DOHH2 (cell line): ENCODE data around the gene CASP9.
"Not testable (repeated sequence)": the region's sequence is repeated elsewhere in the genome, so short reads cannot be mapped to it uniquely, and the experiment has no call there.

Experiments used
- H3F3A ChIP-seq: fragments of 200-600 bp; sonication (generic), shearing (Covaris generic); 2 replicates; pipeline ENCODE4 v1.6.0; 2016; ENCODE audit warnings: antibody characterized with exemption, mild to moderate bottlenecking; ENCODE audit not compliant: control insufficient read depth, insufficient read depth
- H3K27ac ChIP-seq: fragments of 200-600 bp; sonication (generic); 2 replicates; pipeline ENCODE4 v1.5.1; 2014; ENCODE audit warnings: low read depth, mild to moderate bottlenecking, low read length, moderate library complexity
- H3K27me3 ChIP-seq: fragments of 200-600 bp; sonication (generic); 2 replicates; pipeline ENCODE4 v1.6.1; 2014; ENCODE audit warnings: mild to moderate bottlenecking, low read length, mixed read lengths; ENCODE audit not compliant: control insufficient read depth
- H3K36me3 ChIP-seq: fragments of 200-600 bp; sonication (generic); 2 replicates; pipeline ENCODE4 v1.6.1; 2014; ENCODE audit warnings: mild to moderate bottlenecking, low read length, moderate library complexity, mixed read lengths; ENCODE audit not compliant: control insufficient read depth
- H3K4me1 ChIP-seq: fragments of 200-600 bp; sonication (generic); 2 replicates; pipeline ENCODE4 v1.6.1; 2014; ENCODE audit warnings: mild to moderate bottlenecking, low read length, mixed read lengths; ENCODE audit not compliant: control insufficient read depth
- H3K4me2 ChIP-seq: fragments of 200-600 bp; sonication (generic); 2 replicates; pipeline ENCODE4 v1.6.0; 2014; ENCODE audit warnings: mild to moderate bottlenecking, low read length, moderate library complexity
- H3K4me3 ChIP-seq: fragments of 200-600 bp; sonication (generic); 2 replicates; pipeline ENCODE4 v1.5.1; 2014; ENCODE audit warnings: mild to moderate bottlenecking, low read length, mixed read lengths
- H3K79me2 ChIP-seq: fragments of 200-600 bp; sonication (generic); 2 replicates; pipeline ENCODE4 v1.6.1; 2014; ENCODE audit warnings: mild to moderate bottlenecking, low read length, mixed read lengths; ENCODE audit not compliant: control insufficient read depth
- H3K9me2 ChIP-seq: fragments of 200-600 bp; sonication (generic); replicated peaks from 2 replicates; pipeline ENCODE4 v1.6.1; 2014; ENCODE audit warnings: mild to moderate bottlenecking, low read length, mixed read lengths; ENCODE audit not compliant: control insufficient read depth
- H3K9me3 ChIP-seq: fragments of 200-600 bp; sonication (generic); 2 replicates; pipeline ENCODE4 v1.6.1; 2014; ENCODE audit warnings: antibody characterized with exemption, low read length, mixed read lengths; ENCODE audit not compliant: control insufficient read depth, insufficient read depth
- H4K20me1 ChIP-seq: fragments of 200-600 bp; sonication (generic); 2 replicates; pipeline ENCODE4 v1.6.0; 2014; ENCODE audit warnings: low read depth, mild to moderate bottlenecking, antibody characterized with exemption, low read length, moderate library complexity; ENCODE audit not compliant: control insufficient read depth, insufficient read depth
- EZH2phosphoT487 ChIP-seq: fragments of 200-600 bp; sonication (generic); IDR thresholded peaks from 2 replicates; pipeline ENCODE4 v1.6.1; 2017; ENCODE audit warnings: borderline replicate concordance, mild to moderate bottlenecking, antibody characterized with exemption, low read length, moderate library complexity, mixed read lengths
- TF ChIP-seq, protein P1 (sequence below): fragments of 200-600 bp; sonication (generic); IDR thresholded peaks from one replicate; pipeline ENCODE4 v1.5.1; 2014; ENCODE audit warnings: antibody characterized with exemption, mild to moderate bottlenecking, low read depth, low read length; ENCODE audit not compliant: poor library complexity, severe bottlenecking

CASP9 gene

GRCh38 chr1:15472587-15472986 lies 51.4 kb downstream of the CASP9 start:
- TF ChIP-seq, protein P1, sequence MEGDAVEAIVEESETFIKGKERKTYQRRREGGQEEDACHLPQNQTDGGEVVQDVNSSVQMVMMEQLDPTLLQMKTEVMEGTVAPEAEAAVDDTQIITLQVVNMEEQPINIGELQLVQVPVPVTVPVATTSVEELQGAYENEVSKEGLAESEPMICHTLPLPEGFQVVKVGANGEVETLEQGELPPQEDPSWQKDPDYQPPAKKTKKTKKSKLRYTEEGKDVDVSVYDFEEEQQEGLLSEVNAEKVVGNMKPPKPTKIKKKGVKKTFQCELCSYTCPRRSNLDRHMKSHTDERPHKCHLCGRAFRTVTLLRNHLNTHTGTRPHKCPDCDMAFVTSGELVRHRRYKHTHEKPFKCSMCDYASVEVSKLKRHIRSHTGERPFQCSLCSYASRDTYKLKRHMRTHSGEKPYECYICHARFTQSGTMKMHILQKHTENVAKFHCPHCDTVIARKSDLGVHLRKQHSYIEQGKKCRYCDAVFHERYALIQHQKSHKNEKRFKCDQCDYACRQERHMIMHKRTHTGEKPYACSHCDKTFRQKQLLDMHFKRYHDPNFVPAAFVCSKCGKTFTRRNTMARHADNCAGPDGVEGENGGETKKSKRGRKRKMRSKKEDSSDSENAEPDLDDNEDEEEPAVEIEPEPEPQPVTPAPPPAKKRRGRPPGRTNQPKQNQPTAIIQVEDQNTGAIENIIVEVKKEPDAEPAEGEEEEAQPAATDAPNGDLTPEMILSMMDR = no peak
- TF ChIP-seq EZH2phosphoT487 = no peak
- no peak overlapping the region for H3K4me3 ChIP-seq
- no peaks in the 10 kb centered on the region for H3F3A ChIP-seq
- H3K4me1 ChIP-seq = no peaks in the 10 kb centered on the region
- H3K9me3 ChIP-seq = no peaks in the 10 kb centered on the region
- no peak overlapping the region for H3K27ac ChIP-seq
- H3K79me2 ChIP-seq = no peaks in the 10 kb centered on the region
- no peaks in the 10 kb centered on the region for H3K9me2 ChIP-seq
- no peaks in the 10 kb centered on the region for H4K20me1 ChIP-seq
- no peaks in the 10 kb centered on the region for H3K27me3 ChIP-seq
- H3K4me2 ChIP-seq = no peak overlapping the region
- no peaks in the 10 kb centered on the region for H3K36me3 ChIP-seq

DNA sequence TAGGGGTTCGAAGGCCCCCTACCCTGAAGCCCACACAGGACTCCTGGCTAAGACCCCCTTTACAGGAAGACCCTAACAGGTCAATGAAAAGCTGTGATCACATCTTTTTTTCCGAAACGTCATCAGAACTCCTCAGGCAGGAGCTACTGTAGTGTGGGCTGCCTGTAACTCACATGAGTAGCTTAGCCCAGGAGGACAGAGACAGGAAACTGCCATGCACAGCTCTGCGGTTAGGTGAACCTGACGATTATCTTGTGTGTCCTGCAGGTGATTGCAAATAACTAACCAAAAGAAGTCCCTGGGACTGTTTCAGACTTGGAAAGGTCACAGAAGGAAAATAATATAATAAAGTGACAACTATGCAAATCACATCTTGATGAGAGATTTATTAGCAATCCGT lies 52.3 kb downstream of the CASP9 start:
- H3K9me2 ChIP-seq, H3K4me2 ChIP-seq, H3K27me3 ChIP-seq, H3K9me3 ChIP-seq, H3K4me1 ChIP-seq, H3K79me2 ChIP-seq, H3K4me3 ChIP-seq, H4K20me1 ChIP-seq, H3F3A ChIP-seq, H3K27ac ChIP-seq, H3K36me3 ChIP-seq: not testable (repeated sequence)

GRCh38 chr1:15471067-15471466 lies 52.9 kb downstream of the CASP9 start:
- H3K4me3 ChIP-seq, H3F3A ChIP-seq, H3K36me3 ChIP-seq, H4K20me1 ChIP-seq, H3K9me2 ChIP-seq, H3K4me2 ChIP-seq, H3K27me3 ChIP-seq, H3K79me2 ChIP-seq, H3K27ac ChIP-seq, H3K4me1 ChIP-seq, H3K9me3 ChIP-seq: not testable (repeated sequence)

DNA sequence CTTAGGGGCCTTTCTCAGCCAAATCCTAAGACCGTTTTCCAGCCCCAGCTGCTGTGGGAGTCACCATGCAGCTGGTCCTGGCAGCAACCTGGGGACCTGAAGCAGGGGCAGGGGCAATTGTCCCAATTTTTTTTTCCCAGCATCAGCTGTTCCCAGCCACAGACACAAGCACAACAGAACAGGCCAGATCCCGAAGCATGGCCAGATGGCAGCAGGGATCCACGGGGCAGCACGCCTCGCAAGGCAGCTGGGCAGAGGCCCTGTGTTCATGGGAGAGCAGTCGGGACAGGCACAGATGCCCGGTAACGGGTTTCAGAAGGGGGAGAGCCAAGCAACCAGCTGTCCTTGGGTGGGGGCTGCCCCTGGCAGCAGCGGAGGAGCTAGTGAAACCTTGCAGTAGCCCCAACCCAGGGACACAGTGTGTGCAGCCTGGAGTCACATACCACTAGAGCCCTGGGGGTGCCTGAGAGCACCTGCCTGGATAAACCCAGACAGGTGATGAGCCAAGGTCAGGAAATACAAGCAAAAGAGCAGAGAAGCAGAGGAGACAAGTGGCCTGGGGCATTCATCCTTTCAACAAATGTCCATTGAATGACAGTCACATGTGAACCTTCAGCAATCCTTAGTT lies 54.1 kb downstream of the CASP9 start:
- H3K4me2 ChIP-seq, H3K9me3 ChIP-seq, H3F3A ChIP-seq, H3K27ac ChIP-seq, H3K36me3 ChIP-seq, H3K27me3 ChIP-seq, H3K4me3 ChIP-seq, H4K20me1 ChIP-seq, H3K9me2 ChIP-seq, H3K4me1 ChIP-seq, H3K79me2 ChIP-seq: not testable (repeated sequence)

- Histone ChIP-seq H3K4me1 (no peaks in the 10 kb centered on the region), H3F3A (no peaks in the 10 kb centered on the region), H3K9me3 (no peaks in the 10 kb centered on the region), H3K36me3 (no peaks in the 10 kb centered on the region), H3K27ac (no peak overlapping the region), H3K79me2 (no peaks in the 10 kb centered on the region), H4K20me1 (no peaks in the 10 kb centered on the region), H3K27me3 (no peaks in the 10 kb centered on the region), H3K4me3 (no peak overlapping the region), H3K9me2 (no peaks in the 10 kb centered on the region), H3K4me2 (no peak overlapping the region)
- TF ChIP-seq, protein P1 = no peak
- TF ChIP-seq EZH2phosphoT487 = no peak
Observed at GRCh38 chr1:15469361-15469760, 54.7 kb downstream of the CASP9 start.
